Measurements from ENCODE around the gene POMC.
"Not testable (repeated sequence)": the region's sequence is repeated elsewhere in the genome, so short reads cannot be mapped to it uniquely, and the experiment has no call there.

The POMC gene

DNA sequence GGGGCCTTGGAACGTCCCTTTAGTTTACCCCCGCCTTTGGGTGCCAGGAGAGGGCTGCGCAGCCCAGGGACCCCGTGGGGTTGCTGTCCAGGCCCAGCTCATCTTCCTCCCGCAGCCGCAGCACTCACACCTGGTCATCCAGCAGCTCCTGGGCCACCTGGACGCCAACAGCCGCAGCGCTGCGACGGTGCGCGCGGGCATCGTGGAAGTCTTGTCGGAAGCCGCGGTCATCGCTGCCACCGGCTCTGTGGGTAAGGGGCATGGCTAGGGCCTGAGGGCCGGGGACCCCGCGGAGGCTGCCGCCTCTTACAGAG, 37.2 kb downstream of the POMC start:
- no peak for DNase-seq

DNA sequence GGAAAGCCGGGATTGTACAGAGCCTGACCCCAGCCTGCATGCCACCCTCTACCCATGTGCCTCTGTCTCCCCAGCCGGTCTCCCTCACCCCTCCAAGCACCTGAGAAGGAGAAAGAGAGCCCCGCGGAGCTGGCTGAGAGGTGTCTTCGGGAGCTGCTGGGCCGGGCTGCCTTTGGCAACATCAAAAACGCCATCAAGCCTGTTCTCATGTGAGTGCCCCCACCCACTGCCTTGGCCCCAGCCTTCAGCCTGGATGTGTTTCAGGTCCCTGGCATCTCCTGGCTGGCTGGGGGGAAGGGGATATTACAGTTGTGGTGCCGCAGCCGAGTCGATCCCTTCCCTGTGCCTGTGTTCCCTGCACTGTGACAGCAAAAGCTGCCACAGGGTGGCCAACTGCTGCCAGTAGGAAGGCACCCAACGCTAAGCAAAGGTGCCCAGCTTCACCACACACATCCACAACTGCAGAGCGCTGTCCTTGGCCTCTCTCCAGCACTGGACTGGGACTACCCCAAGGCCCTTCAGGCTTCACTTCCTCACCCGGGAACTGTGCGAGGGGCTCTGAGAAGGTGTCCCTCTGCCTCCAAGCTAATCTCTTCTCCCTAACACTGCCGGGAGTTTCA, 38.4 kb downstream of the POMC start:
- DNase-seq: no peak

GRCh38 chr2:25127646-25128045, 40.7 kb downstream of the POMC start:
- no peak for DNase-seq

DNA sequence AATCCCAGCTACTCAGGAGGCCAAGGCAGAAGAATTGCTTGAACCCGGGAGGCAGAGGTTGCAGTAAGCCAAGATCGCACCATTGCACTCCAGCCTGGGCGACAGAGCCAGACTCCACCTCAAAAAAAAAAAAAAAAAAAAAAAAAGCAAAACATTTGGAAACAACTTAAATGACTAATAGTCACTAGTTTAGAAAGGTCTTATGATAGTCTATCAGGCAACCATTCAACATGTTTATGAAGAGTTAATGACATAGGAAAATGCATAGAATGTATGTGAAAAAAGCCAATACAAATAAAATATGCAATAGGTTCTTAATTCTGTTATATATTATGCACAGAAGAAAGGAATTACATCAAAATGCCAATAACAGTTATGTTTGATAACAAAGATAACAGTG, 41.3 kb downstream of the POMC start:
- DNase-seq: not testable (repeated sequence)

- no peak for DNase-seq
These were observed 42.4 kb downstream of the POMC start for GRCh38 chr2:25125976-25126375.

DNA sequence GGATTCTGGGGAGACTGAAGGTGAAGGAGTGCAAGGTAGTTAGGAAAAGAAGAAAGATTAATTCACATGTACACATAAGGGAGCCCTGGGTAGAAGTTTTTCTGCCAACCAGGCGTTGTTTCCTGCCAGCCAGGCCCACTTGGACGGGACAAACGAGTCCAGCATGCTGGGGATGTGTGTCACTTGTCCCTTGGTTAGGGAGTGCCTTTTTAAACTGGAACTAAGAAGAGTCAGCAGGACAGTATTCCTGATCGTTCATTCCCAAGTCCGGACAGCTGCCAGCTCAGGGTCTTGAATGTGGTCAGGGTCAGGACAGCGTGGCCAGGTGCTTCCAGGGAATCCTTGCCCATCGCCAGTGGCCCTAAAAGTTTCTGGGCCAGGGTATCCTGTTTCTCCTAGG, 43.2 kb downstream of the POMC start:
- DNase-seq: no peak

GRCh38 chr2:25123682-25124081, 44.7 kb downstream of the POMC start:
- DNase-seq: no peak

- no peak for DNase-seq
These were observed 46.0 kb downstream of the POMC start for GRCh38 chr2:25122367-25122766.

GRCh38 chr2:25119263-25119662, 49.1 kb downstream of the POMC start:
- no peak for DNase-seq

GRCh38 chr2:25116956-25117355, 51.4 kb downstream of the POMC start:
- DNase-seq: no peak

GRCh38 chr2:25115902-25116301, 52.5 kb downstream of the POMC start:
- DNase-seq: no peak

- DNase-seq: no peak
These were observed 53.0 kb downstream of the POMC start for GRCh38 chr2:25115249-25115883.

- DNase-seq: no peak
These were observed 56.3 kb downstream of the POMC start for GRCh38 chr2:25112113-25112512.
